ENCODE measurements around the gene ZMIZ1.

DNA sequence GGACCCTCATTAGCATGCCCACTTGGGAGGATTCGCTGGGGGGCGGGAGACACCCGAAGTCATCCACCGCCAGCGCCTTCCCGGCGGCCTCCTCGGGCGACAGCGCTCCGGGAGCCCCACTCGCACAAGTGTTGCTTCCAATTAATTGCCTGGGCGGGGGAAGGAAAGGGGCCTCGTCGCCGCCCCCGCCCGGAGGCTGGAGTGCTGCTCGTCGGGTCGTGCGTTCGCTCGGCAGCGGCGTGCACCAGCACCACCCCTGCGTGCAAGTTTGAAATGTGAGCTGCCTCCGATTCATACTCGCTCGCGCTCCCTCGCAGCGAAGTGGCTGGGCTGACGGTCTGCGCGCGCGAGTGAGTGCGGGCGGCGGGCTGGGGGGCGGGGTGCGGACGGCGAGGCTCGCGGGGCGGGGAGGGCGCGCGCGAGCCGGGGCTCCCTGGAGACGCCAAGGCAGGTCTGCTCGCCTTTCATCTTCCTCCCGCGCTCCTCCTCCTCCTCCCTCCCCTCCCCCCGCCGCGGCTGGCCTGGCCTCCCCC is 173.9 kb downstream of the ZMIZ1 start:
- TF ChIP-seq, protein P1, sequence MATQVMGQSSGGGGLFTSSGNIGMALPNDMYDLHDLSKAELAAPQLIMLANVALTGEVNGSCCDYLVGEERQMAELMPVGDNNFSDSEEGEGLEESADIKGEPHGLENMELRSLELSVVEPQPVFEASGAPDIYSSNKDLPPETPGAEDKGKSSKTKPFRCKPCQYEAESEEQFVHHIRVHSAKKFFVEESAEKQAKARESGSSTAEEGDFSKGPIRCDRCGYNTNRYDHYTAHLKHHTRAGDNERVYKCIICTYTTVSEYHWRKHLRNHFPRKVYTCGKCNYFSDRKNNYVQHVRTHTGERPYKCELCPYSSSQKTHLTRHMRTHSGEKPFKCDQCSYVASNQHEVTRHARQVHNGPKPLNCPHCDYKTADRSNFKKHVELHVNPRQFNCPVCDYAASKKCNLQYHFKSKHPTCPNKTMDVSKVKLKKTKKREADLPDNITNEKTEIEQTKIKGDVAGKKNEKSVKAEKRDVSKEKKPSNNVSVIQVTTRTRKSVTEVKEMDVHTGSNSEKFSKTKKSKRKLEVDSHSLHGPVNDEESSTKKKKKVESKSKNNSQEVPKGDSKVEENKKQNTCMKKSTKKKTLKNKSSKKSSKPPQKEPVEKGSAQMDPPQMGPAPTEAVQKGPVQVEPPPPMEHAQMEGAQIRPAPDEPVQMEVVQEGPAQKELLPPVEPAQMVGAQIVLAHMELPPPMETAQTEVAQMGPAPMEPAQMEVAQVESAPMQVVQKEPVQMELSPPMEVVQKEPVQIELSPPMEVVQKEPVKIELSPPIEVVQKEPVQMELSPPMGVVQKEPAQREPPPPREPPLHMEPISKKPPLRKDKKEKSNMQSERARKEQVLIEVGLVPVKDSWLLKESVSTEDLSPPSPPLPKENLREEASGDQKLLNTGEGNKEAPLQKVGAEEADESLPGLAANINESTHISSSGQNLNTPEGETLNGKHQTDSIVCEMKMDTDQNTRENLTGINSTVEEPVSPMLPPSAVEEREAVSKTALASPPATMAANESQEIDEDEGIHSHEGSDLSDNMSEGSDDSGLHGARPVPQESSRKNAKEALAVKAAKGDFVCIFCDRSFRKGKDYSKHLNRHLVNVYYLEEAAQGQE (IDR thresholded peaks at IDR 0.05; ENCODE audit: unreplicated experiment) = no peak
- TF ChIP-seq, protein P2, sequence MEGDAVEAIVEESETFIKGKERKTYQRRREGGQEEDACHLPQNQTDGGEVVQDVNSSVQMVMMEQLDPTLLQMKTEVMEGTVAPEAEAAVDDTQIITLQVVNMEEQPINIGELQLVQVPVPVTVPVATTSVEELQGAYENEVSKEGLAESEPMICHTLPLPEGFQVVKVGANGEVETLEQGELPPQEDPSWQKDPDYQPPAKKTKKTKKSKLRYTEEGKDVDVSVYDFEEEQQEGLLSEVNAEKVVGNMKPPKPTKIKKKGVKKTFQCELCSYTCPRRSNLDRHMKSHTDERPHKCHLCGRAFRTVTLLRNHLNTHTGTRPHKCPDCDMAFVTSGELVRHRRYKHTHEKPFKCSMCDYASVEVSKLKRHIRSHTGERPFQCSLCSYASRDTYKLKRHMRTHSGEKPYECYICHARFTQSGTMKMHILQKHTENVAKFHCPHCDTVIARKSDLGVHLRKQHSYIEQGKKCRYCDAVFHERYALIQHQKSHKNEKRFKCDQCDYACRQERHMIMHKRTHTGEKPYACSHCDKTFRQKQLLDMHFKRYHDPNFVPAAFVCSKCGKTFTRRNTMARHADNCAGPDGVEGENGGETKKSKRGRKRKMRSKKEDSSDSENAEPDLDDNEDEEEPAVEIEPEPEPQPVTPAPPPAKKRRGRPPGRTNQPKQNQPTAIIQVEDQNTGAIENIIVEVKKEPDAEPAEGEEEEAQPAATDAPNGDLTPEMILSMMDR (conservative IDR thresholded peaks at IDR 0.05; ENCODE audit: low read depth in 2 of 2) = no peak
- TF ChIP-seq POLR2AphosphoS5 (IDR thresholded peaks at IDR 0.05; ENCODE audit: low read depth) (no peak), EZH2 (IDR thresholded peaks at IDR 0.05; ENCODE audit: low read depth, unreplicated experiment) (no peak)

All from GM23338 (cell line).